ENCODE results near the gene PEPD.

The PEPD gene

DNA sequence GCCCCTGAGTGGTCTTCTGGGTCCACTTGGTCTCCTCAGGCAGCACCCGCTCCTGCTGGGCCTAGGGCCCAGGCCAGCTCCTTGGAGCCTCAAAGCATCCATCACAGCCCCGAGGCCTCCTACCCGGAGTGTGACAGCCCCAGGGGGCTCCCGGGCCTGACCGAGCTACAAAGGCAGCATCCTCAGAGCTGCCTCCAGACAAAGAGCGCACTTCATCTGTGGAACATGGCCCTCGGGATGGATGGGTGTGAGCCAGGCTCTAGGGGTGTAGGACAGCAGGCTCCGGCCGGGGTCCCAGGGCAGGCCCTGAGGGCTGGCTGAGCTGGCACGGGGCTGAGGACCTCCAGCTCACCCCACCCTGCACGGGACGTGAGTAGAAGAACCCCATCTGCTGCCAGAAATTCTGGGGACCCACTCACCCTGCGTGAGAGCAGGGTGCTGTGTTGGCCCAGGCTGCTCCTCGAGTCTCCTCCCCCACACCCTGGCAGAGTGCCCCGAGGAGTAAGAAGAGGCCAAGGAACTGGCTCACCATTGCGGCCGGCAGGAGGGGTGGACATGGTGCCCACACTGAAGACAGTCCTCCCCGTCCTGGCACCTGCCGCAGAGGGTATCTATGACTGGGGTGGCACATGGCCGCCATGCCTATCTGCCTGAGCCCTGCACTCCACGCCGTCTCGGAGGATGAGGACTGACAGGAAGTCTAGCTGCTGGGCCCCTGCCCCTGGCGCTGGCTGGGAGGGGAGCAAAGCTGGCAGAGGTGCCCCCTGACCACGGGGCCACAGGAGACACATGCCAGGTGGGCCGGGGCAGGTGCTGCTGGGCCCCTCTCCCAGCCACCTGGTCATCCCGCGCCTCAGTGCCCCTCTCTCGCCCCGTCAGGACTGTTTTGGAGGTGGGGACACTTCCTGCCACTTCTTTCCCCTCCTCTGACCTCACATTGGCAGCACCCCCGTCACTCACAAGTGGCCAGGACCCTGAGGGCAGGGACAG, 125.7 kb downstream of the PEPD start:
- DNase-seq (ENCODE audit: low read depth): no peak

DNA sequence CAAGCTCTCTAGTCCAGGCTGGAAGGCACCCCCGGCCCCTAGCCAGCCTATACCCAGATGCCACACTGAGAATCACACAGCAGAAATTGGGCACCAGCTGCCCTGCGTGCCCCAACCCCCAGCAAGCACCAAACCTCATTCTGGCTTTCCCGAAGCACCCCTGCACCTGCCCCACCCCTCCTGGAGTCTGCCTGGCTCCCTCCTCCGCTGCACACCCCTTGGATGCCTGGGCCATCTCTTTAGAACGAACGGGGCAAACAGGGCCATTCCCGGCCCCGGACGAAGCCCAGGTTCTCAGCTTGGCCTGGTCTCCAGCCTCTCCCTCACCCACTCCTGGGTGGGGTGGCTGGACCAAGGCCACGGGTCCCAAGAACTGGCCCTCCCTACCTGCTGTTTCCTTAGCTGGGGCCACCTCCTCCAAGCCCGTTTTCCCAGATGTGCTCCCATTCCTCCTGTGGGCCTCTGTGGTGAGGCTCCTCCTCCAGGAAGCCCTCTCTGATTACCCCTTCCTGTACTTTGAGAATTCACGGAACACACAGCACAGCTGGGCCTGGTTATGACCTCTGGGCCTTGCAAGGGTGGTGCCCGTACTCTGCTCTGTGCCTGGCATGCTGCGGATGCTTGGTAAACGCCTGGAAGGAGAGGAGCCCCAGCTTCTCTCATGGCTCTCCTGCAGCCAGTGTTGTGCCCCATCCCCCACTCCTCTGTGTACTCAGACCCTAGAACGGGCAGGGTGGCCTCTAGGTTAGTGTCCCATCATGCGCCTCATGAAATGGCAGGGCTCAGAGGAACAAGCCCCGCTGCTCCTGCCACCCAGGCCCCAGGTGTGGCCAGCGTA, 126.6 kb downstream of the PEPD start:
- no peak for DNase-seq (ENCODE audit: low read depth)

DNA sequence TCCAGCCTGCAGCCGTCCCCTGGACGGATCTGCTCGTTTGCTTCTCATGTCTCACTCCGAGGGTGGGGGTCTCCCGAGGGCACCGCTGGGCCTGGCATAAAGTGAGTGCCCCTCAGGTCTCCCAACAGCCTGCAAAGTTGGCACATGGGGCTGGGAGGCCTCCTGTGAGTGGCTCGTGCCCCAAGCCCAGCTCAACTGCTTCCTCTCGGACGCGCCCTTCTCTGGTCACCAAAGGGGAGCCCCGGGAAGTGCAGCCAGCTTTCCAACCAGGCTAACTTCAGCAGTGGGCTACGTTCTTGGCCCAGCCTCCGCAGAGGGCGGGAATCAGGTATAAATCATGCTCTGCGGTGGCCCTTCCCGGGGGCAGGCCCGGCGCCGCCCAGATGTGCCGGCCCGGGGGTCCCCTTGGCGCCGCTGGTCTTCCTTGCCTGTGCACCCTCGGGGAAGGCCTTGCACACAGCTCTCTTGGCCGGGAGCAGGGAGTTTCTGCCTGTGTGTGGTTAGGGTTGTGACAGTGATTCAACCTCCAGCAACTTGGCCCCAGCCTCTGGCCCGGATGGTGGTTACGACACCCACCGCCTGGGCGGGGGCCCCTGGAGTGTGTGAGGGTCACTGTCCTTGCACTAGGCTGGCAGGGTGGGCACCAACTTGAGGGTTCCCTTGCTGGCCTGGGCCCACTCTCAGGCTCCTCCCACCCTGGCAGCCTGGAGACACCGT, 127.4 kb downstream of the PEPD start:
- DNase-seq (ENCODE audit: low read depth): peak; percentile 72

DNA sequence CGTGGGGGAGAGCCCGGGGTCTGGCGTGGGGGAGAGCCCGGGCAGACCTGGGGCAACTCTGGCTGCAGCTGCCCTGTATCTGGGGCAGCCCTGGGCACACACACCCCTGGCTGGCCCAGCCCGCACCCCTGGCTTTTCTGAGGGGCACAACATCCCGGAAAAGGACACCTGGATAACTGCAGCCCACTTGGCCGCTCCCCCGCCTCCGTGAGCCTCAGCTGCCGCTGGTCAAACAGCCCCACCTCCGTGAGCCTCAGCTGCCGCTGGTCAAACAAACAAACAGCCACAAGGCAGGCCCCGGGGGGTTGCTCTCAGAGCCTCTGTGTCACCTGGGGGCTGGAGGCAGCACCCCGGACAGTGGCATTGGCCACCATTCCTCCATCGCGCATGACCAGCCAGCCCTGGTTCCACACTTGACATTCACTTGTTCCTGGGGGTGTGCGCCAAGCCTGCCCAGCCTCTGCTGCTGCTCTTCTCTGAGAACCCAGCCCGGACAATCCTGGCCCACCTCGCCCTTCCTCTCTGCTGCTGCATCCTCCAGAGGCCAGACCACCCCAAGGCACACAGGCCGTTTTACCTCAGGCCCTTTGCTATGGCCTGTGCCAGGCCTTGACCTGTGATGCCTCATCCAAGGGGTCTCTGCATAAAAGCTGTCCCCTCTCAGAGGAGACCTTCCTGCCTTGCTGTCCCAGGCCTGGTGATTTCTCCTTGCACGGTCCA, 128.1 kb downstream of the PEPD start:
- DNase-seq (ENCODE audit: low read depth): no peak

DNA sequence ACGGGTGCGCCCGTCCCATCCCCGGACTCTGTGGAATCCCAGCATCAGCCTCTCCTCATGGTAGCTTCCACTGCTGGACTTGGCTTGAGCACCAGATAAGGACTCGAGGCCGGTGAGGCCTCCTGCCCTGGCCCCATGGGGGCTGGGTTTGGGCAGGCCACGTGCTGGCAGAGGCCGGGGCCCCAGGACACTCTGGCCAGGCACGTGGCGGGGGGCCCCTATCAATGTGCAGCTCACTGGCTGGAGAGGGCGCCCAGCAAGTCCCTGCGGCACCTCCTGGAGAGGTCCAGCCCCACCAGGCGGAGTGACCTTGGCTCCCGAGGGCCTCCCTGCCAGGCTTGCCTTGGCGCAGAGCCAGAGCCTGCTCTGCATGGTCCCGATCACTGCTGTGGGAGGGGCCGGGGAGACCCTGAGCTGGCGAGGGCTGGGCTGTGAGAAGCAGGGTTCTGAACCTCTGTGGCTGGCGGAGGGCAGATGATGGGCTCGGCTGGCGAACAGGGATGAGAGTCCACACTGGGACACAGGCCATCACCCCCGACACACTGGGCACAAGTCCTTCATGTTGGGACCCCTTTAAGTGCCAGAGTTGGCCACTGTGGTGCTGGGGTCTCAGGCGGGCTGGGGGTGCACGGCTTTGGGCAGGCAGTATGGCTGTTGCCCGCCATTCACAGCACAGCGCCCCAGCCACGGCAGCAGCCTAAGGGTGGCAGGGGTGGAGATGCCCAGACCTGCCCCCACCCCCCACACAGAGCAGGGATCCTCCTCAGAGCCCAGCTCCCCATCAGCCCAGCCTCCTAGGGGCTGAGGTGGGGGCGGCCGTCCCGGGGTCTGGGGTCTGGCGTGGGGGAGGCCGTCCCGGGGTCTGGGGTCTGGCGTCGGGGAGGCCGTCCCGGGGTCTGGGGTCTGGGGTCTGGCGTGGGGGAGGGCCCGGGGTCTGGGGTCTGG, 129.0 kb downstream of the PEPD start:
- no peak for DNase-seq (ENCODE audit: low read depth)

DNA sequence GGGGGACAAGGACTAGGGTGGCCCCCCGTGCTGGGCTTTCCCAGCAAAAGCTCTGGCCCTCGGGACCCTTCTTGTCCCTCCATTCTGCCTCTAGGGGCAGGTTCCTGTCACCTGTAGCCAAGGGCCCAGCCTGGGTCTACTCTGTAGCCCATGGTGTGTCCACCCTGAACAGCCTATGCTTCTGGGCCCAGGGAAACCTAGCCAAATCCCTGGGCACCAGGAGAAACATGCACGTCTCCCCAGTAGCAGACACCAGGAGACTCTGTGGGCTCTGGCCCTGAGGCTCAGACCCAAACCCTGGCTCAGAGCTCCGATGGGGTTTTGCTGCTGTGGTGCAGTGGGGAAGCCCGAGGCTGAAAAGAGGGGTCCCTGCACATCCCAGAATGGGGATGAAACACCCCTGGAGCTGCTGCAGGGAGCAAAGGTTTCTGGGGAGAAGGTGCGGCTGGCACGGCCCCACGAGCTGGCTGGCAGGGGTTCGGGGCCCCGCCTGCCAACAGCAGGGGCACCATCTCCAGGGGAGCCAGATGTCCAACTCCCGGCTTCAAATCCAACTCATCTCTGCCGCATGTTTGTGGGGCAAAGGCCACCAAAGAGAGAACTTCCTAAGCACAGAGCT, 129.9 kb downstream of the PEPD start:
- no peak for DNase-seq (ENCODE audit: low read depth)

DNA sequence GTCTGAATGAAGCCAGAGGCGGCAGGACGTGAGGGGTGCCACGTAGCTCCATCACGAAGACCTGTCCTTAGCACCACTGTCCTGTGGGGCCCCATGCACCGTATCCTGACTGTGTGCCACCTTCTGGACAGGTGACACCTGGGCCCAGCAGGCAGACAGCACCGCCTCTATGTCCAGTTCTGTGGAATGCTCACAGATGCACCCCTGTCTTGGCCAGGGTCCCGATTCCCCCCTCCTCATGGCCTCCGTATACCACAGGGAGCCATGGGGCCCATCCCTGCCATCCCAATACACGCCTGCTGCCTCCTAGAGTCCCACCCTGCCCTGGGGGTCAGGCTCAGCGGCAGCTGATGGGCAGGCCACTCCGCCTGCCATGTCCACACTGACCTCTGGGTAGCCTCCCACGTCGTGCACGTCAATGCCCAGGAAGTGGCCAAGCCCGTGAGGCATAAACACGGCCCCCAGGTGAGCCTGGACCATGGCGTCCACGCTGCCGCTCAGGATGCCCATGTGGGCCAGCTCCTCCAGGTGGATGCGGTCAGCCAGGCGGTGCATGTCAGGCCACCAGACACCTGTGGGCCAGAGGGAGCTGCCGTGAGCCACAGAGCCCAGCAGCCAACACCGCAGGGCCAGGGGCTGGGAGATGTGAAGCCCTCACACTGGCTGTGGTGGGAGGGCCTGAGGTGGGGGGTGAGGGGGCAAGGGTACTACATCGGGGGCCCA, 130.5 kb downstream of the PEPD start:
- no peak for DNase-seq (ENCODE audit: low read depth)

DNA sequence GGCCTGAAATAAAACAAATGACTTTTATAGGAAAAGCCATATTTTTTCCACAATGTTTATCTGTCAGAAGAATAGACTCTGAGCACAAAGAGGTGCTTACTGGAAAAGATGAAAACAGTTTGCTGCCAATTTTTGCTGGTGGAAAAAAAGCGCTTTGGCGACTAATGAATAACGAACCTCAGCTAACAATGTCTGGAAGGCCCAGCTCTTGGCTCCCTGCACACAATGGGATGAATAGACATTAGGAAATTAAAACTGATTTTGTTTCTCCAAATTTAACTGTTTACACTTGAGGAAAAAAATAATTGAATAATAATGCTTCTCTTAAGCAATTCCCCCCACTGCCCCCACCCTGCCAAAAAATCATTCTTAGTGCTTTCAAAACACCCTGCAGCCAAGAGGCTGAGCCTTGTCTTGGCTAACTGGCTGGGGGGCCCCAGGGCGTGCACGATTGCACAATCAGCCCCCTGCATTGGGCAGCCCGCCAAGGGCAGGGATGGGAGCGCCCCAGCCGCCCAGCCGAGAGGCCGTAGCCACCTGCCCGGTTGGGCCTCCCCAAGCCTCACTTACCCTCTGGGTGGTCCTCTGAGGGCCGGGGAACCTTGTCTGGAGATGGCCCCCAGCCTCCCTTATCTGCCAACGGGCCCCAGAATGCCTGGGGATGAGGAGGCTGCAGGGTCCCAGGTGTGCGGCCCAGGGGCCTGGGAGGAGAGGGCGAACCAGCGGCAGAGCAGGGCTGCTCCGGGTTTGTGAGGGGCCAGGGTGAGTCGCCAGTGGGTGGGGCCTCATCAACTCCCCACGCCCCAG, 131.3 kb downstream of the PEPD start:
- DNase-seq (ENCODE audit: low read depth): peak; percentile 14

DNA sequence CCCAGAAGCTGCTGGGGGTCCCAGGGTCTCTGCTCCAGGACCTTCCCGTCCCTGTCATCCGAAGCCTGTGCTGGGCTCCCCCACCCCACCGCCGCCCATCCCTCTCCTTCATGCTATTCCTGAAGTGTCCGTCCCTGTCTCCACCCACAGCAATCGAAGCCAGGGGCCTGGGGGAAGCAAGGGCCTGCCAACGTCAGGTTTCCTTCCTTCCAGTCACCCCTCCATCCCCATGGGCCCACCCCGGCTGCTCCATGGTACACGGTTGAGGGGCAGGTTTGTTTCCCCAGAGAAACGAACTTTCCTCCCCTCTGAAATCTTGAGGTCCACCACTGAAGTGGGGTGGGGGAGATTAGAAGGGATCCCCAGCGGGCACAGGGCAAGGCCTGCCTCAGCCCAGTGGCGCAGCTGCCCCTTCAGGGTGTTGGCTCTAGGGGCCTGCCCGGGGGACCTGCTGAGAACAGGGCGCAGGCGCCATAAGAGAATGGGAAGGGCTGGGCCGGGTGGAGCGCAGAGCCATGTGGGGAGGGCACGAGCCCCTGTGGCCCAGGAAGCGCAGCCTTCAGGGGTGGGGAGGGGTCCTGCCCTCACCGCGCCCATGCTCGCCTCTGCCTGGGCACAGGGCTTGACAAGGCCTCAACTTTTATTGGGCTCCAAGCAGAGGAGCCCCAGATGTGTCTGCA, 132.0 kb downstream of the PEPD start:
- DNase-seq (ENCODE audit: low read depth): no peak

DNA sequence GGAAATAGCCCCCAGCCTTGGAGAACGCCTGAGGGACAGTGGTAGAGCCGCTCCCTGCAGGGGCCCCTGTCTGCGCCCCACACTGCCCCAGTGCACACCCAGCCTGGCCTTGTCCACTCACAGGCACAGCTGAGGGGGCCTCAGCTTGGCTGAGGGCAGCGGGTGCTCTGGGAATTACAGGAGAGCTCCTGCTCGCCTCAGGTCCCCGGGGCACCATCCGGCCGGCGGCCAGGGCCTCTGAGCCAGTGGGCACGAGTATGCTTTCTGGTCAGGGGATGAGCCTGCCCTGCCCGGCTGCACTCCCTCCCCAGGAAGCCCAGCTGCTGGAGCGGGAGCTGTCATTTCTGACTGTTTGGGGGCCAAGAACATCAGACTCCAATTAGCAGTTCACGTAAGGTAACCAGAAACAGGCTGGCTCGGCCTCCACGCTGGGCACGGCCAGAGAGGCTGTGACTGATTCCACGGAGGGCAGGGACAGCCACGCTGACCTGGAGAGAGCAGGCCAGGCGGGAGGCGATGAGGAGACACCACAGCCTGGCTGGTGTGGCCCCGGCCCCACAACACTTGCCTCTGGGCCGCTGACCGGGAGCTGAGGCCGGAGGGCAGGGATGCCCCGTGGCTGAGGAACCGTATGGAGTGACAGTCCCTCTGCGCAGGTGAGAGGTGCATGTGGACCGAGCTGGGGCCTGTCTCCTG, 132.7 kb downstream of the PEPD start:
- no peak for DNase-seq (ENCODE audit: low read depth)

DNA sequence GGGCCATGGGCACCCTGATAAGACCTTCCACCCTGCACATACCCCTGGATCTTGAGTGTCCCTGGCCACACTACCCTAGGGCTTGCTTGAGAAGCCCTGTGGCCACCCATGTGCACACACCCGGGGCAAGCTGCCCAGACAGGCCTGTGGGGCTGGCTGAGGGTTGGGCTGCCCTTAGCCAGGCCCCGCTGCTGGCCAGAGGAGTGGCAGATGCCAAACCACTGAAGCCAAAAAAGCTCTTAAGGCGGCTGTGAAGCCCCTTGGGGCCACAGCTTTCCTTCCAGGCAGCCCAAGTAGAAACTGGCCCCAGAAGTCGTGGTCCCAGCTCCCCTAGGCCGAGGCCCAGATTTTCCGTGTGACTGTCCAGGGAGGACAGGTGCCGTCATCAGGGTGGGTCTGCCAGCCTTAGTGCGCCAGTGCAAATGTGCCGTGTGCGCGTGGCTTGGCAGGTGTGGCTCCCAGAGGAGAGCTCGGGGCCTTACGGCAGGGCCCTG, 133.3 kb downstream of the PEPD start:
- DNase-seq (ENCODE audit: low read depth): no peak

DNA sequence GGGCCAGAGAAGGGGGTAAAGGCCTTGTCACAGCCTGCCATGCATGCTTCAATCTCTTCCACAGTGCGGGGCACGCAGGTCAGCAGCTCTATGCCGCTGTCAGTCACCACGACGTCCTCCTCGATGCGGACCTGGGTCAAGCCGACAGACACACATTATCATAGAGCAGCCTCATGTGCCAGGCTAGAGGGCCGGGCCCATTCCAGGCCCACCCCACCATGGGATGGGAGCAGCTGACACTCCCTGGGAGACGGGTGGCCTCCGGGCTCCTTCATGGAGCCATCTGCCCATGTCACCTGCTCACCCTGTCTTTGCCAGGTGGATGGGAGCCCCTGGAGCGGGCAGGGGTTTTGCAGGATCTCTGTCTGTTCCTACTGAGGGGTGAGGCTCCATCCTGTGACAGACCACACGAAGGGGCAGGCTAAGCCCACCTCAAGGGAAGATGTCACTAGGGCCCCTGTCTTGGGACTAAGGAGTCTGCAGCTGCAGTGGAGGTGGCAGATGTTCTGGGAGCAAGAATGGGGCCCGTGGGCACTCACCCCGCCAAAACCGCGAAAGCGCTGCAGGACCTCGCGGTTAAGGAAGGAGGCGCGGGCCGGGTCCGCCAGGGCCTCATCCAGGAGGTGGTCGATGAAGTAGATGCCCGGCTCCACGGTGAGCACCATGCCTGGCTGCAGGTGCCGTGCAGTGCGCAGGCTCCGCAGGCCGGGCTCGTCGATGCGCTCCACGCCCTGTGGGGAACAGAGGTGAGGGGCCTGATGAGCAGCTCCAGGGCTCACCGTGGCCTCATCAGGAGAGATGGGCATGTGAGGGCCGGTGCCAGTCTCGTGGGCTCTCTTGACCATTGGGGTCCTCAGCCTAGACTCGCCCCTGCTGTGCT, 134.0 kb downstream of the PEPD start:
- no peak for DNase-seq (ENCODE audit: low read depth)

DNA sequence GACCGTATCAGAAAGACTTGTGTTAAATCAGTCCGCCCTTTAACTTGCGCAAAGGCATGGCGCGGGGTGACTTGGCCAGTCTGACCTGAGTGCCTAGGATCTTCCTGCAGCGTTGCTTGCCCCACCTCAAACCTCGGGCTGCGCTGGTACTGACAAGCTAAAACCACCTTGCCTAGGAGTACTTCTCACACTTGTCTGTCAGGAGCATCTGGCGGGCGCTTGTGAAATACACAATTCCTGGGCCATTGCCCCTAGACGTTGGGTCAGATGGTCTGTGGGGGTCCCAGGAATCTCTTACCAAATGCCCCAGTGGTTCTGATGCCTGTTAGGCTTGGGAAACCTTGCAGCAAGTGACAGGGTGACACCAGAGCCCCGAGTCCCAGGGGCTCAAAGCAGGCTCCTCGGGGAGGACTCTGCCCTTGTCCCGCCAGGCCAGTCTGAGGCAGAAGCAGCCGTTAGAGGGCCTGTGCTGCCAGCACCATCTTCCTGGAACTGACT, 135.2 kb downstream of the PEPD start:
- DNase-seq (ENCODE audit: low read depth): no peak

DNA sequence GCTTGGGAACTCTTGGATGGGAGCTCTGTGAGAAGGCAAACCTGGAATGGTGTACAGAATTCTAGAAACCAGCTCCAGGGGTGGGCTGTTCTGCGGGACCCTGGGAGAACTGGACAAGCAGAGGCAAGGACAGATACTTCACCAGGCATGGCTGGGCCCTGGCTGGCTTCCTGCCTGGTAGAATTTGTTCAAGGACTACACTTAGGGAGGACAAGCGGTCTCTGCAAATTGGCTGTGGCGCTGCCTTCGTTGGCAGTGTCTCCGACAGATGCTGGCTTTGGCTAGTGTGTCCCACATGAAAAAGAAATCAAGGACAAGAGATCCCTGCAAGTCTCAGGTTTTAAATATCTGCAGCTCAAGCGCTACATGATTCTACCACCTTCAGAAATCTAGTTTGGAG, 135.6 kb downstream of the PEPD start:
- no peak for DNase-seq (ENCODE audit: low read depth)

DNA sequence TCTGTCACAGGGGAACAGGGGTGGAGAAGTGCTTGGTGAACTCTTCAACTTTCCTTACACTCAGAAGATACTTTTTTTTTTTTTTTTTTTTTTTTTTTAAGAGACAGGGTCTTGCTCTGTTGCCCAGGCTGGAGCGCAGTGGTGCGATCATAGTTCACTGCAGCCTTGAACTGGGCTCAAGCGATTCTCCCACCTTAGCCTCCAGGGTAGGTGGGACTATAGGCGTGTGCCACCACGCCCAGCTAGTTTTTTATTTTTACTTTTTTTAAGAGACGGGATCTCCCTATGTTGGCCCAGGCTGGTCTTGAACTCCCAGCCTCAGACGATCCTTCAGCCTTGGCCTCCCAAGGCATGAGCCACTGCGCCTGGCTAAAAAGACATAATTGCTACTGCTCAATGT, 136.6 kb downstream of the PEPD start:
- DNase-seq (ENCODE audit: low read depth): no peak

DNA sequence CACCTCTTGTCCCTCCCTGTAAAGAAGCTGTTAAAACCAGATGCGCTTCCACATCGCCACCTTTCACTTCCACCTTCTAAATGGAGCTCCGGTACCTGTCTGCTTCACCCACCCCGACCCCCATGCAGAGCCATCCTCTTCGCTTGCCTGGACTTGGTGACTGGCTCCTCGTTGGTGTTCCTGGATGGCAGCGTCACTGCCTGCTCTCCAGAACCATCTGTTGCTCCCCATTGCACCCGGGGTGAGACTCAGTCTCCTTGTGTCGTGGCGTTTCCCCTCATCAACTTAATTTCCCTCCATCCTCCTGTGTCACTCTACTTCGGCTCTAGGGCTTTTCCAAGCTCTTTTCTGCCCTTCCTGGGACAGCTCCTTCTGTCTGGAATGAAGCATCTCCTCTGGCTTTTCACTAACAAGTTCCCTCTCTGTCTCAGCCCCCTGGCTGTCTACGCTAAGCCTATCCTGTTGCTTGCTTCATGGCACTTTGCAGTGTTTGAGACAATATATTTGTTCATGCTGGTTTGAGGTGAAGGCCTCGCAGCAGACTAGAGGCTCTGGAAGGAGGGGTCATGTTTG, 137.8 kb downstream of the PEPD start:
- DNase-seq (ENCODE audit: low read depth): no peak

Measured in amniotic epithelial cell (primary cell).